Stimulated activated effector memory CD8-positive, alpha-beta T cell treated with anti-CD3 and anti-CD28 coated beads, Interleukin-12 subunit alpha, Interleukin-12 subunit beta, amount 100 ng/mL, for 72 hours (primary cell): ENCODE data around the gene PGA4.
"Not testable (repeated sequence)": the region's sequence is repeated elsewhere in the genome, so short reads cannot be mapped to it uniquely, and the experiment has no call there.

ENCODE experiments used
- ATAC-seq: fragments of 150-1000 bp; cut with Tn5 transposase; 2 replicates; pipeline ENCODE4 v1.10.0; 2021
- DNase-seq, 2 donors: peaks; one replicate each; pipeline ENCODE4 v3.0.0; 2021 to 2022; ENCODE audit warnings: low spot score in 2 of 2
- H3K27ac Mint-ChIP-seq: one replicate; pipeline ENCODE4 v1.8.0; 2022; ENCODE audit warnings: mild to moderate bottlenecking, mixed read lengths
- H3K36me3 Mint-ChIP-seq: one replicate; pipeline ENCODE4 v1.8.0; 2022; ENCODE audit warnings: mild to moderate bottlenecking, mixed read lengths
- H3K4me1 Mint-ChIP-seq: one replicate; pipeline ENCODE4 v1.8.0; 2022; ENCODE audit warnings: mixed read lengths
- H3K4me3 Mint-ChIP-seq: one replicate; pipeline ENCODE4 v1.8.0; 2022; ENCODE audit warnings: mild to moderate bottlenecking, mixed read lengths
- H3K9me3 Mint-ChIP-seq: one replicate; pipeline ENCODE4 v1.8.0; 2022; ENCODE audit warnings: mixed read lengths

The PGA4 gene

GRCh38 chr11:61226457-61227137 is 4.5 kb downstream of the PGA4 start:
- not testable (repeated sequence) for H3K27ac Mint-ChIP-seq, H3K4me3 Mint-ChIP-seq, ATAC-seq, H3K36me3 Mint-ChIP-seq, H3K9me3 Mint-ChIP-seq, DNase-seq, H3K4me1 Mint-ChIP-seq

- not testable (repeated sequence) for H3K36me3 Mint-ChIP-seq, H3K9me3 Mint-ChIP-seq, DNase-seq, H3K4me3 Mint-ChIP-seq, H3K4me1 Mint-ChIP-seq, ATAC-seq, H3K27ac Mint-ChIP-seq
Measured at GRCh38 chr11:61229458-61229857, 7.3 kb downstream of the PGA4 start.

DNA sequence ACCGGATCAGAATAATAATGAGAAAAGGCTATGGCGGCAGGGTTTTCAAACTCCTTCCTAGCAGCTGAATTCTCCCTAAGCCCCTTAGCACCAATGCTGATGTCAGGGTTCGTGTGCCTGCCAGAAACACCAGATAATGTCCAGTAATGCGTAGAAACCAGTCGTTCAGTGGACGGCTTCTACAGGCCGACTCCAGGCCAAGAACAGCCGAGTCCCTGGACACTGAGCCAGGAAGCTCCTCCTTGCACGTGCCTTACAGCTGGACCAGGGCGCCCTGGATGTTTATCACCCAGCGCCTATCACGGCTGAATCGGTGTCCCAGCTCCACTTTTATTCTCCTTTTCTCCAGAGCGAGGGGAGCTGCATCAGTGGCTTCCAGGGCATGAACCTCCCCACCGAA is 8.9 kb downstream of the PGA4 start:
- H3K9me3 Mint-ChIP-seq, H3K27ac Mint-ChIP-seq, ATAC-seq, H3K4me1 Mint-ChIP-seq, H3K36me3 Mint-ChIP-seq, H3K4me3 Mint-ChIP-seq, DNase-seq: not testable (repeated sequence)

DNA sequence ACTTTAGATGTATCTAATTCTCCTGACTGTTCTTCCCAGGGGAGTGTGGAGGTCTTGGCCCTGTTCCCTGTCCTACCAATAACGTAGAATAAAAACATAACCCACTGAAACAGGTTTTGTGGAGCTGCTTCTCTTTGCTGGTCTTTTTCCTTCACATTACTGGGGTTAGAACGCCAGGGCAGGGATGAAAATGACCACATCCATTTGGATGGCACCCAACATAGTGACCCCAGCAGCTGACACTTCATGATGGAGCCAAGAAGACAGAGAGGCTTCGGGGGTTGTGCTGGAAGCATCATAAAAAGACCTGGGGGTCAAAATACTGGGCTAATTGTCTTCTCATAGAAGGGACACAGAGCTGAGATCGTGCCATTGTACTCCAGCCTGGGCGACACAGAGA is 9.4 kb downstream of the PGA4 start:
- H3K9me3 Mint-ChIP-seq, DNase-seq, ATAC-seq, H3K4me1 Mint-ChIP-seq, H3K27ac Mint-ChIP-seq, H3K36me3 Mint-ChIP-seq, H3K4me3 Mint-ChIP-seq: not testable (repeated sequence)

- ATAC-seq, H3K4me3 Mint-ChIP-seq, H3K9me3 Mint-ChIP-seq, DNase-seq, H3K4me1 Mint-ChIP-seq, H3K27ac Mint-ChIP-seq, H3K36me3 Mint-ChIP-seq: not testable (repeated sequence)
Measured at GRCh38 chr11:61232548-61233145, 10.5 kb downstream of the PGA4 start.

- H3K4me1 Mint-ChIP-seq, H3K9me3 Mint-ChIP-seq, H3K27ac Mint-ChIP-seq, H3K36me3 Mint-ChIP-seq, DNase-seq, H3K4me3 Mint-ChIP-seq: not testable (repeated sequence)
- ATAC-seq = peak; percentile 57
Measured at GRCh38 chr11:61237130-61237529, 15.0 kb downstream of the PGA4 start.

GRCh38 chr11:61240288-61240687 is 18.1 kb downstream of the PGA4 start:
- H3K4me1 Mint-ChIP-seq, H3K36me3 Mint-ChIP-seq, DNase-seq, ATAC-seq, H3K27ac Mint-ChIP-seq, H3K4me3 Mint-ChIP-seq, H3K9me3 Mint-ChIP-seq: not testable (repeated sequence)

GRCh38 chr11:61240875-61241274 is 18.7 kb downstream of the PGA4 start, which contains the start of gene PGA5:
TSS of gene PGA5 (plus strand) at chr11:61241175. CDS start at chr11:61241227, 52 bp downstream.
- not testable (repeated sequence) for H3K36me3 Mint-ChIP-seq, H3K4me1 Mint-ChIP-seq, H3K9me3 Mint-ChIP-seq, H3K27ac Mint-ChIP-seq, H3K4me3 Mint-ChIP-seq, DNase-seq, ATAC-seq

- not testable (repeated sequence) for ATAC-seq, H3K4me1 Mint-ChIP-seq, H3K9me3 Mint-ChIP-seq, H3K36me3 Mint-ChIP-seq, H3K27ac Mint-ChIP-seq, H3K4me3 Mint-ChIP-seq, DNase-seq
Measured at GRCh38 chr11:61241526-61241925, 19.4 kb downstream of the PGA4 start.

DNA sequence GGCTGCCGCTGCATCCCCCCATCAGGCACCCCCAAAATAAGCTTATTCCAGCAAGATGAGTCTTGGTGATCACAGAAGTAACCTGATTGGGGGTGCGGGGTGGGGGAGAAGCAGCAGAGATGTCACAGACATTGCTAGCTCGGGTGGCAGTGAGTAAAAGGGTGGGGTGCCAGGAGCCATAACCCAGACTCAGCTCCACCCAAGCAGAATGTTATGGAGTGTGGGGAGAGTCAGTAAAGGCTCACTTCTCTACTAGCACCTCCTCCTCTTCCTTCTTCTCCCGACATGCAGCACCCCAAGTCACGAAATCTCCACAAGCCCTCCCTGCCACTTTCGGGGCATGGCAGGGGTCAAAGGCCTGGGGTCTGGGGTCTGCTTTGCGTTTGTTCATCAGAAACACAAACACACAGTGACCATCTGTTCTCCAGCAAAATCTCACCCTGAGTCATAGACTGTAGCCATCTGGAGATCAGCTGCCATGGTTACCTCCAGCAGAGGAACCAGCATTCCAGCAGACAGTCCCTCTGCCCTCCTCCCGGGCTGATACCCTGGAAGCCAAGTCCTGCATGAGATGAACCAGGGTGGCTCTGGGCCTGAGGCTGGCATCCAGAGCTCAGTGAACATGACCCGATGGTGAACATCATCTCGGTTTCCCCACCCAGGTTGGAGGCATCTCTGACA is 23.3 kb downstream of the PGA4 start:
- not testable (repeated sequence) for H3K4me3 Mint-ChIP-seq, ATAC-seq, DNase-seq

GRCh38 chr11:61248071-61248470 is 25.9 kb downstream of the PGA4 start:
- not testable (repeated sequence) for H3K4me3 Mint-ChIP-seq, H3K27ac Mint-ChIP-seq, DNase-seq, ATAC-seq, H3K4me1 Mint-ChIP-seq, H3K36me3 Mint-ChIP-seq, H3K9me3 Mint-ChIP-seq

More for the DNA sequence above, 23.3 kb downstream of the PGA4 start:
- not testable (repeated sequence) for H3K9me3 Mint-ChIP-seq, H3K27ac Mint-ChIP-seq, H3K36me3 Mint-ChIP-seq, H3K4me1 Mint-ChIP-seq

- ATAC-seq = not testable (repeated sequence)
Measured at GRCh38 chr11:61249201-61249600, 27.1 kb downstream of the PGA4 start.

GRCh38 chr11:61250796-61251765 is 28.9 kb downstream of the PGA4 start:
- DNase-seq, ATAC-seq, H3K36me3 Mint-ChIP-seq, H3K4me3 Mint-ChIP-seq, H3K4me1 Mint-ChIP-seq, H3K27ac Mint-ChIP-seq, H3K9me3 Mint-ChIP-seq: not testable (repeated sequence)

More at GRCh38 chr11:61249201-61249600, 27.1 kb downstream of the PGA4 start:
- not testable (repeated sequence) for DNase-seq, H3K9me3 Mint-ChIP-seq, H3K4me1 Mint-ChIP-seq, H3K27ac Mint-ChIP-seq, H3K4me3 Mint-ChIP-seq, H3K36me3 Mint-ChIP-seq

- not testable (repeated sequence) for H3K9me3 Mint-ChIP-seq
Measured at GRCh38 chr11:61252332-61252731, 30.2 kb downstream of the PGA4 start.

More at GRCh38 chr11:61252332-61252731, 30.2 kb downstream of the PGA4 start:
- DNase-seq, ATAC-seq, H3K27ac Mint-ChIP-seq, H3K4me3 Mint-ChIP-seq, H3K36me3 Mint-ChIP-seq, H3K4me1 Mint-ChIP-seq: not testable (repeated sequence)
